H9 (cell line): Measurements from ENCODE around the gene CUEDC1. TPM values are rescaled to one million over a fixed set of nuclear protein-coding genes. Genes with fewer than 3 reads are reported as not detected.

Experiments used
- DNase-seq: peaks from one replicate; pipeline ENCODE4 v3.0.0-alpha.2; 2017
- H2AFZ ChIP-seq: one replicate; pipeline ENCODE4 v1.6.1; 2013; ENCODE audit warnings: mild to moderate bottlenecking, low read length, control low read depth, moderate library complexity
- H2AK5ac ChIP-seq: 2 replicates; pipeline ENCODE4 v1.6.1; 2013; ENCODE audit warnings: low read length, control low read depth, mixed read lengths; ENCODE audit not compliant: insufficient read length
- H2BK120ac ChIP-seq: one replicate; pipeline ENCODE4 v1.6.1; 2013; ENCODE audit warnings: low read depth, mild to moderate bottlenecking, low read length, control low read depth, inconsistent platforms; ENCODE audit not compliant: poor library complexity, severe bottlenecking
- H2BK12ac ChIP-seq: 2 replicates; pipeline ENCODE4 v1.6.1; 2013; ENCODE audit warnings: low read length, control low read depth, mixed read lengths, low read depth; ENCODE audit not compliant: insufficient read length
- H2BK15ac ChIP-seq: 2 replicates; pipeline ENCODE4 v1.6.1; 2013; ENCODE audit warnings: low read depth, low read length, control low read depth
- H2BK20ac ChIP-seq: one replicate; pipeline ENCODE4 v1.6.1; 2013; ENCODE audit warnings: low read depth, mild to moderate bottlenecking, low read length, control low read depth, inconsistent platforms; ENCODE audit not compliant: poor library complexity, severe bottlenecking
- H2BK5ac ChIP-seq: 2 replicates; pipeline ENCODE4 v1.6.1; 2013; ENCODE audit warnings: low read length, control low read depth, mixed read lengths; ENCODE audit not compliant: insufficient read length
- H3K14ac ChIP-seq: 2 replicates; pipeline ENCODE4 v1.6.1; 2013; ENCODE audit warnings: low read length, control low read depth; ENCODE audit not compliant: insufficient read depth
- H3K18ac ChIP-seq: 2 replicates; pipeline ENCODE4 v1.6.1; 2013; ENCODE audit warnings: low read depth, mild to moderate bottlenecking, mixed read lengths, low read length, control low read depth; ENCODE audit not compliant: insufficient read length
- H3K23ac ChIP-seq: 2 replicates; pipeline ENCODE4 v1.6.1; 2013; ENCODE audit warnings: low read length, control low read depth, mixed read lengths, low read depth; ENCODE audit not compliant: insufficient read length
- H3K23me2 ChIP-seq: 2 replicates; pipeline ENCODE4 v1.6.1; 2013; ENCODE audit warnings: low read depth, mild to moderate bottlenecking, mixed read lengths, low read length, control low read depth; ENCODE audit not compliant: insufficient read length, poor library complexity, severe bottlenecking
- H3K27ac ChIP-seq: 2 replicates; pipeline ENCODE4 v1.5.1; 2013; ENCODE audit warnings: low read length, control low read depth, mixed read lengths, low read depth; ENCODE audit not compliant: insufficient read length
- H3K27me3 ChIP-seq: 2 replicates; pipeline ENCODE4 v1.6.1; 2013; ENCODE audit warnings: low read length, control low read depth, inconsistent platforms; ENCODE audit not compliant: insufficient read depth
- H3K4ac ChIP-seq: 2 replicates; pipeline ENCODE4 v1.6.1; 2013; ENCODE audit warnings: low read depth, mild to moderate bottlenecking, control low read depth, inconsistent platforms, low read length, moderate library complexity
- H3K4me1 ChIP-seq: 2 replicates; pipeline ENCODE4 v1.6.1; 2013; ENCODE audit warnings: low read length, control low read depth, inconsistent platforms; ENCODE audit not compliant: insufficient read depth
- H3K4me2 ChIP-seq: 2 replicates; pipeline ENCODE4 v1.6.1; 2013; ENCODE audit warnings: low read length, control low read depth, mixed read lengths; ENCODE audit not compliant: insufficient read length, insufficient read depth
- H3K56ac ChIP-seq: 2 replicates; pipeline ENCODE4 v1.6.1; 2013; ENCODE audit warnings: low read depth, mild to moderate bottlenecking, mixed read lengths, low read length, control low read depth; ENCODE audit not compliant: insufficient read length
- H3K79me1 ChIP-seq: 2 replicates; pipeline ENCODE4 v1.6.1; 2013; ENCODE audit warnings: low read depth, mild to moderate bottlenecking, moderate library complexity, low read length, control low read depth, inconsistent platforms; ENCODE audit not compliant: insufficient read depth, poor library complexity, severe bottlenecking
- H3K79me2 ChIP-seq: 2 replicates; pipeline ENCODE4 v1.6.1; 2013; ENCODE audit warnings: low read length, control low read depth, inconsistent platforms; ENCODE audit not compliant: insufficient read depth
- H3K9ac ChIP-seq: 2 replicates; pipeline ENCODE4 v1.6.1; 2013; ENCODE audit warnings: low read length, control low read depth, mixed read lengths; ENCODE audit not compliant: insufficient read length; ENCODE audit errors: extremely low read depth
- H3K9me3 ChIP-seq: one replicate; pipeline ENCODE4 v1.6.1; 2013; ENCODE audit warnings: low read depth, low read length, inconsistent platforms; ENCODE audit not compliant: control insufficient read depth
- H3T11ph ChIP-seq: one replicate; pipeline ENCODE4 v1.6.1; 2013; ENCODE audit warnings: mild to moderate bottlenecking, low read length, control low read depth, inconsistent platforms
- H4K20me1 ChIP-seq: one replicate; pipeline ENCODE4 v1.6.1; 2013; ENCODE audit not compliant: control insufficient read depth, insufficient read length, insufficient read depth
- H4K5ac ChIP-seq: 2 replicates; pipeline ENCODE4 v1.6.1; 2013; ENCODE audit warnings: low read depth, mild to moderate bottlenecking, mixed read lengths, low read length, control low read depth; ENCODE audit not compliant: insufficient read length
- H4K8ac ChIP-seq: replicated peaks from 2 replicates; pipeline ENCODE4 v1.6.1; 2013; ENCODE audit warnings: low read length, control low read depth, mixed read lengths, low read depth; ENCODE audit not compliant: insufficient read length
- H4K91ac ChIP-seq: 2 replicates; pipeline ENCODE4 v1.6.1; 2013; ENCODE audit warnings: low read depth, mild to moderate bottlenecking, moderate library complexity, mixed read lengths, low read length, control low read depth; ENCODE audit not compliant: insufficient read length
- H3K27ac Mint-ChIP-seq, 3 experiments: 2 replicates in 2 of 3; 3 replicates in 1 of 3; pipeline ENCODE4 v1.8.0; 2020 to 2021; ENCODE audit warnings: mixed read lengths in 3 of 3, mild to moderate bottlenecking in 1 of 3, moderate library complexity in 1 of 3
- H3K27me3 Mint-ChIP-seq: 2 replicates; pipeline ENCODE4 v1.8.0; 2021; ENCODE audit warnings: low read depth, mild to moderate bottlenecking, moderate library complexity, mixed read lengths
- H3K36me3 Mint-ChIP-seq, 3 experiments: 2 replicates in 2 of 3; 3 replicates in 1 of 3; pipeline ENCODE4 v1.8.0; 2020 to 2021; ENCODE audit warnings: low read depth in 3 of 3, mixed read lengths in 3 of 3; ENCODE audit not compliant: insufficient read depth in 1 of 3
- H3K4me1 Mint-ChIP-seq, 2 experiments: 2 replicates each; pipeline ENCODE4 v1.8.0; 2020; ENCODE audit warnings: mixed read lengths in 2 of 2
- H3K4me3 Mint-ChIP-seq, 2 experiments: 2 replicates in 1 of 2; 3 replicates in 1 of 2; pipeline ENCODE4 v1.8.0; 2020 to 2021; ENCODE audit warnings: mild to moderate bottlenecking in 2 of 2, mixed read lengths in 2 of 2, moderate library complexity in 1 of 2
- H3K9me3 Mint-ChIP-seq, 2 experiments: 2 replicates in 1 of 2; 3 replicates in 1 of 2; pipeline ENCODE4 v1.8.0; 2020; ENCODE audit warnings: mild to moderate bottlenecking in 2 of 2, mixed read lengths in 2 of 2, moderate library complexity in 1 of 2
- CTCF ChIP-seq: fragments of 200-600 bp; sonication (generic); conservative IDR thresholded peaks from 3 replicates; pipeline ENCODE4 v1.8.0; 2021; ENCODE audit warnings: antibody characterized with exemption, mild to moderate bottlenecking
- WGBS: extraction: QIAGEN DNeasy Blood & Tissue Kit; methylation state at CpG from one replicate; pipeline ENCODE4 v1.1.7; 2013; ENCODE audit warnings: missing lambda C conversion rate, low lambda C conversion rate, mixed read lengths; ENCODE audit not compliant: insufficient read length; ENCODE audit errors: extremely low coverage; 5-methylcytosine and 5-hydroxymethylcytosine counted together
- total RNA-seq: library from RNA; stranded (reverse); gene quantifications from 2 replicates; pipeline ENCODE4 v1.2.1, GENCODE V29; 2021

CUEDC1 gene
- total RNA-seq, 1 experiment from 2014 or later: 7.3 TPM

- Histone ChIP-seq H3K79me2 (no peaks in the 10 kb centered on the region), H2BK20ac (no peak overlapping the region), H3K27me3 (no peaks in the 10 kb centered on the region; the same call in 1 of the 2 replicates), H2BK120ac (no peak overlapping the region), H3K23ac (no peak overlapping the region), H3K27ac (no peak overlapping the region), H3K18ac (peak overlapping the region; percentile 27), H3K23me2 (peaks cover 3% of the 10 kb centered on the region), H2AFZ (no peak overlapping the region), H4K5ac (no peak overlapping the region), H3K9ac (no peak overlapping the region), H2AK5ac (peak overlapping the region; percentile 7), H3K4me1 (peaks cover 25% of the 10 kb centered on the region), H2BK15ac (no peak overlapping the region), H4K20me1 (peaks cover 4% of the 10 kb centered on the region), H3K79me1 (no peaks in the 10 kb centered on the region), H3K56ac (no peak overlapping the region), H3K4me2 (no peak overlapping the region), H4K91ac (peak overlapping the region; percentile 28), H2BK12ac (peak overlapping the region; percentile 16), H3T11ph (no peak overlapping the region), H3K9me3 (no peaks in the 10 kb centered on the region), H3K14ac (no peak overlapping the region; the same call in 1 of the 2 replicates), H4K8ac (no peak overlapping the region), H2BK5ac (no peak overlapping the region), H3K4ac (peak overlapping the region; percentile 1)
- TF ChIP-seq CTCF: no peak
- peaks cover 64% of the 10 kb centered on the region for H3K27me3 Mint-ChIP-seq
- H3K27ac Mint-ChIP-seq: peak overlapping the region in 1 of 3 experiments; percentile 85; a peak in 1 of 7 replicates
- peaks cover 2 to 13% (median 9%) of the 10 kb centered on the region in 3 experiments; a peak in 2 of 7 replicates for H3K36me3 Mint-ChIP-seq
- H3K4me1 Mint-ChIP-seq: peaks cover 55 to 60% of the 10 kb centered on the region in 2 experiments
- H3K9me3 Mint-ChIP-seq: no peaks in the 10 kb centered on the region
- peak overlapping the region in 1 of 2 experiments; percentile 35; a peak in 1 of 5 replicates for H3K4me3 Mint-ChIP-seq
- no CpG with 5 or more reads among the region's 16 CpGs for WGBS
- peak; percentile 36 for DNase-seq
Observed at GRCh38 chr17:57873261-57874057, 81.8 kb downstream of the CUEDC1 start.
